Activated naive CD4-positive, alpha-beta T cell treated with Interleukin-2 at 50 U/mL for 16 hours (primary cell): ENCODE results near the gene PRMT7.

Experiments
- DNase-seq: peaks from one replicate; pipeline ENCODE4 v3.0.0-alpha.2; 2020

PRMT7 gene

GRCh38 chr16:68310774-68311511, at the start of gene PRMT7, which contains the start of gene SLC7A6OS:
TSS of gene PRMT7 (plus strand) at chr16:68311019. CDS start at chr16:68315980, 4,961 bp downstream.
TSS of gene SLC7A6OS (minus strand) at chr16:68310946. CDS start at chr16:68310926, 20 bp downstream.
- DNase-seq: peak; percentile 94

- no peak for DNase-seq
Measured at GRCh38 chr16:68263559-68264127, 47.2 kb upstream of the PRMT7 start.

GRCh38 chr16:68264128-68265077, 46.4 kb upstream of the PRMT7 start, which contains the start of gene SLC7A6:
TSS of gene SLC7A6 (plus strand) at chr16:68264526. CDS start at chr16:68274727, 10,201 bp downstream.
- DNase-seq: peak; percentile 85

- peak; percentile 51 for DNase-seq
Measured at GRCh38 chr16:68265078-68265920, 45.5 kb upstream of the PRMT7 start.

GRCh38 chr16:68267612-68268405, 43.0 kb upstream of the PRMT7 start:
- DNase-seq: no peak

GRCh38 chr16:68269793-68270192, 41.0 kb upstream of the PRMT7 start:
- no peak for DNase-seq

GRCh38 chr16:68270353-68270752, 40.5 kb upstream of the PRMT7 start:
- no peak for DNase-seq

GRCh38 chr16:68272507-68273209, 38.2 kb upstream of the PRMT7 start:
- DNase-seq: peak; percentile 42

GRCh38 chr16:68273459-68273858, 37.4 kb upstream of the PRMT7 start:
- DNase-seq: no peak

- DNase-seq: no peak
Measured at GRCh38 chr16:68273896-68274295, 36.9 kb upstream of the PRMT7 start.

GRCh38 chr16:68274441-68274840, 36.4 kb upstream of the PRMT7 start:
- DNase-seq: no peak

GRCh38 chr16:68275611-68276191, 35.1 kb upstream of the PRMT7 start:
- DNase-seq: peak; percentile 20

- DNase-seq: no peak
Measured at GRCh38 chr16:68276223-68276622, 34.6 kb upstream of the PRMT7 start.

- DNase-seq: no peak
Measured at GRCh38 chr16:68279726-68280558, 30.9 kb upstream of the PRMT7 start.

- no peak for DNase-seq
Measured at GRCh38 chr16:68281368-68282063, 29.3 kb upstream of the PRMT7 start.

- no peak for DNase-seq
Measured at GRCh38 chr16:68282064-68282452, 28.8 kb upstream of the PRMT7 start.

GRCh38 chr16:68283346-68283745, 27.5 kb upstream of the PRMT7 start:
- DNase-seq: no peak

GRCh38 chr16:68283801-68284598, 26.8 kb upstream of the PRMT7 start:
- no peak for DNase-seq
